HG03139 (cell line): ENCODE measurements around the gene SPEF1.
"Not testable (repeated sequence)": the region's sequence is repeated elsewhere in the genome, so short reads cannot be mapped to it uniquely, and the experiment has no call there.

Source experiments
- ATAC-seq: cut with Tn5 transposase; IDR thresholded peaks from one replicate; pipeline ENCODE4 v1.9.1; 2021; ENCODE audit not compliant: unreplicated experiment

SPEF1 gene

GRCh38 chr20:3781153-3781910, at the start of gene SPEF1:
Gene SPEF1 (minus strand): TSS chr20:3781448. CDS start chr20:3781287, 161 bp downstream.
- ATAC-seq, result peak; percentile 44

GRCh38 chr20:3829891-3830290, 48.6 kb upstream of the SPEF1 start:
- ATAC-seq, result not testable (repeated sequence)

GRCh38 chr20:3828798-3829197, 47.5 kb upstream of the SPEF1 start:
- ATAC-seq, result no peak

GRCh38 chr20:3826420-3826819, 45.2 kb upstream of the SPEF1 start:
- ATAC-seq, result no peak

- no peak for ATAC-seq
Observed at GRCh38 chr20:3825526-3825925, 44.3 kb upstream of the SPEF1 start.

- ATAC-seq, result no peak
Observed at GRCh38 chr20:3823881-3824280, 42.6 kb upstream of the SPEF1 start.

GRCh38 chr20:3821996-3822395, 40.7 kb upstream of the SPEF1 start:
- no peak for ATAC-seq

GRCh38 chr20:3820901-3821727, 39.9 kb upstream of the SPEF1 start:
- ATAC-seq, result no peak

GRCh38 chr20:3820048-3820900, 39.0 kb upstream of the SPEF1 start, which contains the start of gene AP5S1:
Gene AP5S1 (plus strand): TSS chr20:3820547. CDS start chr20:3822118, 1,571 bp downstream.
- peak; percentile 73 for ATAC-seq

- ATAC-seq, result no peak
Observed at GRCh38 chr20:3819411-3820047, 38.3 kb upstream of the SPEF1 start.

GRCh38 chr20:3818155-3819151, 37.2 kb upstream of the SPEF1 start:
- no peak for ATAC-seq

GRCh38 chr20:3815703-3816315, 34.6 kb upstream of the SPEF1 start:
- ATAC-seq, result no peak

- no peak for ATAC-seq
Observed at GRCh38 chr20:3814928-3815495, 33.8 kb upstream of the SPEF1 start.

GRCh38 chr20:3813848-3814581, 32.8 kb upstream of the SPEF1 start:
- ATAC-seq, result no peak

- no peak for ATAC-seq
Observed at GRCh38 chr20:3812975-3813847, 32.0 kb upstream of the SPEF1 start.

GRCh38 chr20:3812259-3812681, 31.0 kb upstream of the SPEF1 start:
- no peak for ATAC-seq
